Measurements from ENCODE around the gene CPE.

GRCh38 chr4:165474784-165475705 is 96.2 kb downstream of the CPE start:
- TF ChIP-seq CTCF (IDR thresholded peaks at IDR 0.05) (no peak), EZH2 (IDR thresholded peaks at IDR 0.05) (no peak), EZH2phosphoT487 (IDR thresholded peaks at IDR 0.05) (no peak)
